ENCODE results near the gene HP1BP3.
A peak's percentile ranks its signal among the peaks of the same experiment; 100 is the strongest.

The HP1BP3 gene

DNA sequence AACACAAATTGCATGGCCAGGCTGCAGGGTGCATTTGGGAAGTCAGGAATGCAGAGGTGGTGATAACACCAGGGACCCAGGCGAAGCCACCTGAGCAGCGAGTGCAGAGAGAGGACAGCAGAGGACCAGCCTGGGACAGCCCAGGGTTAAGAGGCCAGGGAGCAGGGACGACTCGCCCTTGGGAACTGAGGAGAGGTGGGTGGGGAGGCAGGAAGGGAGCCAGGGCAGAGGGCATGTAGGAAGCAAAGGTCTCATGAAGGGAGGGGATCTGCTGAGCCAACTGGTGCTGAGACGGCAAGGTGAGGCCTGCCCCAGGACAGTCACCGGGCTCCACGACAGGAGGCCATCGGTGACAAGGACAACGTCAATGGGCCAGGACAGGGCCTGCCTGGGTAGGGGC is 85.7 kb downstream of the HP1BP3 start:
- Histone ChIP-seq H3K36me3 (ENCODE audit: control insufficient read depth, insufficient read depth, low read length) (no peaks in the 10 kb centered on the region; the same call in 1 of the 2 replicates), H3K4me3 (ENCODE audit: low read depth, low read length) (no peak overlapping the region), H3K27me3 (ENCODE audit: control insufficient read depth, insufficient read depth, low read length) (no peaks in the 10 kb centered on the region), H3K4me1 (ENCODE audit: control insufficient read depth, insufficient read depth, low read length) (peaks cover 8% of the 10 kb centered on the region), H3K27ac (ENCODE audit: low read depth, low read length) (no peak overlapping the region), H3K9me3 (ENCODE audit: control insufficient read depth, insufficient read depth, low read length) (no peaks in the 10 kb centered on the region), H3K9ac (ENCODE audit: low read depth, low read length) (no peak overlapping the region)

DNA sequence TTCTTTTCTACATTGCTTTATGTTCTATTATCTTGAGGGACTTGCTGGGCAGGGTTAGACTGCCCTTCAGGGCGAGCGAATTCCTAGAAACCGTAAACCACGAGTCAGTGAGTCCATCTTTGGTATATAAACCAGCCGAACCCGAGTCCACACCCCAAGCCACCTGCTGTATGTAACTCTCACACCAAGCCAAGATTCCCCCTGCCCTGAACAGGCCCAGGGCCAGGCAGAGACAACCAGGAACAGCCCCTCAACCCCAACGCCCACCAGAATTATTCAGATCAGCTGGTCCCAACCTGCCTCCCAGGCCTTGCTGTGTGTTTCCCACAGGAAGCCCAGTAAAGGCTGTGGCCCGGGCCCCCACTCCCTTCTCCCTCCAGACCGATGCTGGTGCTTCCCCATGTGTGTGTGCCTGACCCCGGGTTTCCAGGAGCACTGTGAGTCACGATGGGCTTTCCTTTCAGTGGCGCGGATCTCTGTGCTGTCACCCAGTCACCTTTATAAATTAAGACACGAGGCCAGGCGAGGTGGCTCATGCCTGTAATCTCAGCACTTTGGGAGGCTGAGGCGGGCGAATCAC is 86.4 kb downstream of the HP1BP3 start:
- Histone ChIP-seq H3K9me3 (ENCODE audit: control insufficient read depth, insufficient read depth, low read length) (no peaks in the 10 kb centered on the region), H3K9ac (ENCODE audit: low read depth, low read length) (no peak overlapping the region), H3K4me3 (ENCODE audit: low read depth, low read length) (no peak overlapping the region), H3K36me3 (ENCODE audit: control insufficient read depth, insufficient read depth, low read length) (no peaks in the 10 kb centered on the region; the same call in 1 of the 2 replicates), H3K27ac (ENCODE audit: low read depth, low read length) (no peak overlapping the region), H3K27me3 (ENCODE audit: control insufficient read depth, insufficient read depth, low read length) (no peaks in the 10 kb centered on the region), H3K4me1 (ENCODE audit: control insufficient read depth, insufficient read depth, low read length) (peaks cover 14% of the 10 kb centered on the region)

DNA sequence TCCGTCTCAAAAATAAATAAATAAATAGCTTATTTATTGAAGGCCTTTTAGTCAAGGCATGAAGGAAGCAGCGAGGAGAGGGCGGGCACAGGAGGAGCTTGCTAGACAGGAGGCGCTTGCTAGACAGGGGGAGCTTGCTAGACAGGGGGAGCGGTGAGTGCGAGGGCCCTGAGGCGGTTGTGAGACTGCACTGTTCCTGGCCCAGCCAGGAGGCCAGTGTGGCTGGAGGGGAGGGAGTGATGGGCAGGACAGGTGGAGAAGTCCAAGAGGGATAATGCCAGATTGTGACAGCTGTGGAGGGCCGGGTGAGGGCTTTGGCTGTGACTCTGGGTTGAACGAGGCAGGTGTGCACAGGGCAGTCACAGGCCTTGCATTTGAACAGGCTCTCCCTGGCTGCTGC is 87.5 kb downstream of the HP1BP3 start:
- no peaks in the 10 kb centered on the region; the same call in 1 of the 2 replicates for H3K36me3 ChIP-seq (ENCODE audit: control insufficient read depth, insufficient read depth, low read length)
- no peaks in the 10 kb centered on the region for H3K9me3 ChIP-seq (ENCODE audit: control insufficient read depth, insufficient read depth, low read length)
- H3K27ac ChIP-seq (ENCODE audit: low read depth, low read length): no peak overlapping the region
- H3K9ac ChIP-seq (ENCODE audit: low read depth, low read length): no peak overlapping the region
- H3K4me3 ChIP-seq (ENCODE audit: low read depth, low read length): no peak overlapping the region
- H3K27me3 ChIP-seq (ENCODE audit: control insufficient read depth, insufficient read depth, low read length): no peaks in the 10 kb centered on the region
- H3K4me1 ChIP-seq (ENCODE audit: control insufficient read depth, insufficient read depth, low read length): peaks cover 14% of the 10 kb centered on the region

DNA sequence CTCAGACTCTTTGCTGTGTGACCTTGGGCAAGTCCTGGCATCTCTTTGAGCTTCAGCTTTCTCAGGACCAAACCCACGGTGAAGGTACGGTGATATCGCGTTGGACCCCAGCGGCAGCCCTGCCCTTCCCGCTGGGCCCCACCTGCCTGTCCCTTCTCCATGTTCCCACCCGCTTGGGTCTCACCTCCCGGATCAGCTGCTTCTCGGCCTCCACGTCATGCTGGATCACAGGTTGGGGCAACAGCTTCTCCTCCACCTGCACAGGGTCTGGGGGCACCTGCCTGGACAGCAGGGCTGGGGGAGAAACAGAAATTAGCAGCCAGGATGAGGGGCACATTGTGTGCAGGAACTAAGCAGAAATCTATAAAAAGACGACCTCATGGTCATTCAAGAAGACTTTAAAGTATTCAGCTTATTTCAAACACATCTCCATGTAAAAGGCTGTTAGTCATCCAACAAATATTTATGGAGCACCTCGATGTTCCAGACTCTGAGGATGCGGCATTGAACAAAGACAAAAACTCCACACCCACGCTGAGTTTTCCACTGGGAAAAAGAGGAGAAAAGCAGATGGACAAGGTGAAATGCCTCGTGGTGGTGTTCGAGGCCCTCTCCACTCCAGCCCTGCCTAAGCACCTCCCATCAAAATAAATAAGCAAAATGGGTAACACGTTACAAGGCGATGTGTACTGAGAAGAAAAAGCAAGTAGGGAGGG is 88.8 kb downstream of the HP1BP3 start:
- no peak overlapping the region for H3K9ac ChIP-seq (ENCODE audit: low read depth, low read length)
- H3K27ac ChIP-seq (ENCODE audit: low read depth, low read length): no peak overlapping the region
- no peak overlapping the region for H3K4me3 ChIP-seq (ENCODE audit: low read depth, low read length)
- no peaks in the 10 kb centered on the region; the same call in 1 of the 2 replicates for H3K36me3 ChIP-seq (ENCODE audit: control insufficient read depth, insufficient read depth, low read length)
- H3K4me1 ChIP-seq (ENCODE audit: control insufficient read depth, insufficient read depth, low read length): peaks cover 14% of the 10 kb centered on the region
- no peaks in the 10 kb centered on the region for H3K9me3 ChIP-seq (ENCODE audit: control insufficient read depth, insufficient read depth, low read length)
- H3K27me3 ChIP-seq (ENCODE audit: control insufficient read depth, insufficient read depth, low read length): no peaks in the 10 kb centered on the region

DNA sequence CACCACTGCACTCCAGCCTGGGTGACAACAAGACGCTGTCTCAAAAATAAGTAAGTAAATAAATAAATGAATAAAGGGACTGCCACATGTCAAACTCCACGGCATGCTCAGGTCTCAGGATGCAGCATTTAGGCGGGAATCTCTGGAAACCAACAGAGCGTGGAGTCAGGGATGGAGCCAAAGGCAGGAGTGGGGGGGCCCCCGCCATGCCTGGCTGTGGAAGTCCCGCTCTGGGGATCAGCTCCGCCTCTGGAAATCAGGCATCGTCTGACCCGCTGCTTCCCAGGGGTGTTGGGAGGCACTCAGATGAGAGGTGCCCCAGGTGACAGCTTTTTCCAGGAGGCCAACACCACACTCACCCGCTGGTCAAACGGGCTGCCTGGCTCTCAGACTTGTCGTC is 89.5 kb downstream of the HP1BP3 start:
- Histone ChIP-seq H3K4me1 (ENCODE audit: control insufficient read depth, insufficient read depth, low read length) (peaks cover 14% of the 10 kb centered on the region), H3K9me3 (ENCODE audit: control insufficient read depth, insufficient read depth, low read length) (no peaks in the 10 kb centered on the region), H3K27me3 (ENCODE audit: control insufficient read depth, insufficient read depth, low read length) (no peaks in the 10 kb centered on the region), H3K9ac (ENCODE audit: low read depth, low read length) (no peak overlapping the region), H3K36me3 (ENCODE audit: control insufficient read depth, insufficient read depth, low read length) (no peaks in the 10 kb centered on the region), H3K4me3 (ENCODE audit: low read depth, low read length) (no peak overlapping the region), H3K27ac (ENCODE audit: low read depth, low read length) (no peak overlapping the region)

DNA sequence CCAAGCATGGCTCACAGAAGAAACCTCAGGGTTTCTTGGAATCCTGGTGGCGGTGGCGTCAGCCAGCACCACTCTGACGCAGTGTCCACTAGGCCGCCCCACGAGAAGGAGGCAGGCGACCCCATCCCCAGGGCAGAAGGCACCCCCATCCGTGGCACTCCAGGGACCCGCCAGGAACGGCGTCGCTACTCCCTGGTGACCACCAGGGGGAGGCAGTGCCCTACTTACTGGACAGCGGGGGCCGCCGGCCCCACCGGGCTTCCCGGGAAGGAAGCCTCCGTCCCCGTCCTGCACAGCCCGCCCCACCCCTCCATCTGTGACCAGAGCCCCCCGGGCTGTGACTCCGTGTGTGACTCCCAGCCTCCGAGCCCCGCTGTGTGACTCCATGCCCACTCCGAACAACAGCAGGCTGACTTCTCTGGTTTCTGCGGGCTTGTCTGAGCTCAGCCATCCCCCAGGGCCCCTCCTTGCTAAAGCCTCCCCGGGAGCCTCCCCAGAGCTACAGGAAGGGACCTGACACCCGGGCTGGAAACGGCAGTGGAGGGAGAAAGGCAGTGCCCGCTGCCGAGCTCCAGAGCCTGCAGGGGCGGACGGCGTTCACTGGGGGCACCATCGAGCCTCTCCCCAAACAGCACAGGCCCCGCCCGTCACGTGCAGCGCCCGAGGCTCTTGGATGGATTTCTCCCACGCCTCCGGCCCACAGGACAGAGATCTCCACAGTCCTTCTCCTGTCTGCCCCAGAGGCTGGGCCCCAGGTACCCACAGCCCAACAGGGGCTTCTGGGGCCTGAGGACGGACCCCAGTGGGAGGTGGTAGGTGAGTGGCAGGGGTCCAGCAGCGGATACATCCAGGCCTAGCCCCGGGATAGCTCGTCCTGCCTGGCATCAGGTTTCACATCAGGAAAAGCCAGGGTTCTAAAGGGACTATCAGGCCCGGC is 90.4 kb downstream of the HP1BP3 start:
- peak overlapping the region; percentile 70 for H3K4me3 ChIP-seq (ENCODE audit: low read depth, low read length)
- H3K27ac ChIP-seq (ENCODE audit: low read depth, low read length): peak overlapping the region; percentile 80
- H3K27me3 ChIP-seq (ENCODE audit: control insufficient read depth, insufficient read depth, low read length): no peaks in the 10 kb centered on the region

DNA sequence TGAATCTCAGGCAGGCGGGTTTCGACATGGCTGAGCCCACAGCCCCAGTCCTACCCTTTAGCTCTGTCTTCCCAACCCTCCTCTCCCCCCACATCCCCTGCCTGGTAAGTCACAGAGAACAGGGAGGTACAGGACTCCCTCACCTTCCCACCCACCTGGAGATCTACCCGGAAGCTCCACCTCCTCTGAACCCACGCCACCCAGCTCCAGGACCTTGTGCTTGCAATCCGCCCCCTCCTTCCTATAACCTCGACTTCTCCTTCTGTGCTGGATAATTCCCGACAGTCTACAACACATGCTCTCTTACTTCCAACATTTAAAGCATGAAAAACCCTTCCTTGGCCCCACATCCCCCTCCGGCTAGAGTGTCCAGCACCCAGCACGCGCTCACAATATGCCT is 91.6 kb downstream of the HP1BP3 start:
- Histone ChIP-seq H3K27me3 (ENCODE audit: control insufficient read depth, insufficient read depth, low read length) (no peaks in the 10 kb centered on the region), H3K4me3 (ENCODE audit: low read depth, low read length) (no peak overlapping the region), H3K4me1 (ENCODE audit: control insufficient read depth, insufficient read depth, low read length) (peaks cover 14% of the 10 kb centered on the region), H3K9ac (ENCODE audit: low read depth, low read length) (no peak overlapping the region), H3K36me3 (ENCODE audit: control insufficient read depth, insufficient read depth, low read length) (no peaks in the 10 kb centered on the region), H3K27ac (ENCODE audit: low read depth, low read length) (no peak overlapping the region), H3K9me3 (ENCODE audit: control insufficient read depth, insufficient read depth, low read length) (no peaks in the 10 kb centered on the region)

More for the DNA sequence above, 90.4 kb downstream of the HP1BP3 start:
- Histone ChIP-seq H3K9me3 (ENCODE audit: control insufficient read depth, insufficient read depth, low read length) (no peaks in the 10 kb centered on the region), H3K36me3 (ENCODE audit: control insufficient read depth, insufficient read depth, low read length) (no peaks in the 10 kb centered on the region), H3K9ac (ENCODE audit: low read depth, low read length) (peak overlapping the region; percentile 66), H3K4me1 (ENCODE audit: control insufficient read depth, insufficient read depth, low read length) (peaks cover 14% of the 10 kb centered on the region)

DNA sequence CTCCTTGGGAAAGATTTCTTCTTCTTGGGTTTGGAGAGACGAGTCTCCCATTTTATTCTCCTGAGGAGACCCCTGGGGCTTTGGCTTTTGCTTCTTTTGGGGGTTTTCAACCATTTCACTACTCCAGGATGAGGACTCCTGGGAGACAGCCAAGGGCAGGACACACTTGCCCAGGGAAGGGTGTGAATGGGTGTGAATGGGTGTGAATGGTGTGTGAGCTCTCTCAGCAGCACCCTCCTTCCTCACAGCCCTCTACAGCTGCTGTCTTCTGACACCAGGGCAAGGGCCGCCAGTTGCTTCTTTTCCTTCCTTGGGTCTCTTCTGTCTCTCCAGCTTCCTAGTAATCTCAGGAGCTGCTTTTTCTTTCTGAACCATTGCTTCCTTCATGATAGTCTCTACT is 93.5 kb downstream of the HP1BP3 start:
- Histone ChIP-seq H3K27me3 (ENCODE audit: control insufficient read depth, insufficient read depth, low read length) (no peaks in the 10 kb centered on the region), H3K27ac (ENCODE audit: low read depth, low read length) (no peak overlapping the region), H3K4me1 (ENCODE audit: control insufficient read depth, insufficient read depth, low read length) (peaks cover 14% of the 10 kb centered on the region), H3K9me3 (ENCODE audit: control insufficient read depth, insufficient read depth, low read length) (no peaks in the 10 kb centered on the region), H3K36me3 (ENCODE audit: control insufficient read depth, insufficient read depth, low read length) (peaks cover 7% of the 10 kb centered on the region; the same call in 1 of the 2 replicates), H3K4me3 (ENCODE audit: low read depth, low read length) (no peak overlapping the region), H3K9ac (ENCODE audit: low read depth, low read length) (no peak overlapping the region)
